HL-60 (cell line): Measurements from ENCODE around the gene KCNA4.

Experiments used
- DNase-seq, 2 experiments: peaks; one replicate each; pipeline ENCODE4 v3.0.0-alpha.2; 2010 to 2020; ENCODE audit warnings: low read depth in 1 of 2, low spot score in 1 of 2
- H3K27ac ChIP-seq: fragments of 250-450 bp; sonication (Bioruptor Pico); replicated peaks from 2 replicates; pipeline ENCODE4 v1.5.1; 2020; ENCODE audit warnings: mild to moderate bottlenecking, moderate library complexity
- H3K27me3 ChIP-seq: fragments of 250-450 bp; sonication (Bioruptor Pico); 2 replicates; pipeline ENCODE4 v1.5.1; 2021; ENCODE audit warnings: mild to moderate bottlenecking, moderate library complexity; ENCODE audit not compliant: insufficient read depth, poor library complexity, severe bottlenecking
- H3K4me3 ChIP-seq: replicated peaks from 2 replicates; pipeline ENCODE4 v1.5.1; 2011; ENCODE audit warnings: mild to moderate bottlenecking, control low read depth, low read length; ENCODE audit not compliant: insufficient read depth
- CTCF ChIP-seq: IDR thresholded peaks from one replicate; pipeline ENCODE4 v1.5.1; 2011; ENCODE audit warnings: low read length, control low read depth, inconsistent platforms; ENCODE audit not compliant: insufficient read depth
- GABPA ChIP-seq: IDR thresholded peaks from 2 replicates; pipeline ENCODE4 v1.6.1; 2012; ENCODE audit warnings: low read depth
- POLR2AphosphoS5 ChIP-seq: IDR thresholded peaks from 2 replicates; pipeline ENCODE4 v1.6.1; 2012; ENCODE audit warnings: low read depth
- REST ChIP-seq: IDR thresholded peaks from 2 replicates; pipeline ENCODE4 v1.6.1; 2012; ENCODE audit warnings: low read depth; ENCODE audit not compliant: insufficient replicate concordance
- SPI1 ChIP-seq: IDR thresholded peaks from 2 replicates; pipeline ENCODE4 v1.6.1; 2012; ENCODE audit warnings: low read depth, mild to moderate bottlenecking, borderline replicate concordance

The KCNA4 gene

GRCh38 chr11:30012346-30012745, 4.5 kb downstream of the KCNA4 start:
- Histone ChIP-seq H3K4me3 (no peak overlapping the region), H3K27me3 (peaks cover 3% of the 10 kb centered on the region), H3K27ac (no peak overlapping the region)
- TF ChIP-seq GABPA (no peak), REST (no peak), POLR2AphosphoS5 (no peak), CTCF (no peak), SPI1 (no peak)
- DNase-seq: no peak

- Histone ChIP-seq H3K27me3 (no peaks in the 10 kb centered on the region), H3K4me3 (no peak overlapping the region), H3K27ac (no peak overlapping the region)
- TF ChIP-seq SPI1 (no peak), CTCF (no peak), REST (no peak), POLR2AphosphoS5 (no peak), GABPA (no peak)
- no peak for DNase-seq
These were observed 7.8 kb downstream of the KCNA4 start for GRCh38 chr11:30009060-30009459.

GRCh38 chr11:30006876-30007275, 10.0 kb downstream of the KCNA4 start:
- Histone ChIP-seq H3K27me3 (no peaks in the 10 kb centered on the region), H3K27ac (no peak overlapping the region), H3K4me3 (no peak overlapping the region)
- TF ChIP-seq CTCF: no peak
- TF ChIP-seq REST: no peak
- no peak for TF ChIP-seq GABPA
- TF ChIP-seq POLR2AphosphoS5: no peak
- TF ChIP-seq SPI1: no peak
- no peak for DNase-seq
